IMR-90 (cell line): Measurements from ENCODE around the gene DEF6. TPM values are rescaled to one million over a fixed set of nuclear protein-coding genes. Genes with fewer than 3 reads are reported as not detected.

Source experiments
- ATAC-seq: fragments of 200-7000 bp; cut with Tn5 transposase; 2 replicates; pipeline ENCODE4 v1.9.1; 2020; ENCODE audit warnings: low read depth, mild to moderate bottlenecking, moderate library complexity
- BruUV-seq: library from RNA; stranded (reverse); fragments of 400-500 nt; replicated peaks from 2 replicates; lab custom pipeline; 2021; lab: Mats Ljungman, UMichigan
- CTCF ChIA-PET: fragments of 300-600 bp; formaldehyde crosslinking; extraction: SDS; loops from one replicate; lab custom pipeline; 2021; ENCODE audit warnings: antibody characterized with exemption; lab: Yijun Ruan, JAX
- POLR2A ChIA-PET: fragments of 300-600 bp; sonication (Branson Sonifier 250); formaldehyde crosslinking; loops from one replicate; lab custom pipeline; 2022; ENCODE audit warnings: antibody characterized with exemption; ENCODE audit not compliant: unreplicated experiment; lab: Charles Lee
- DNase-seq: peaks from one replicate; pipeline ENCODE4 v3.0.0; 2013
- H2AFZ ChIP-seq: replicated peaks from 2 replicates; pipeline ENCODE3; 2013; ENCODE audit warnings: low read length, mild to moderate bottlenecking; ENCODE audit not compliant: poor library complexity
- H2AK5ac ChIP-seq: 2 replicates; pipeline ENCODE4 v1.6.1; 2013; ENCODE audit warnings: low read depth, low read length, inconsistent platforms
- H2AK9ac ChIP-seq: replicated peaks from 2 replicates; pipeline ENCODE3; 2013; ENCODE audit warnings: mild to moderate bottlenecking, low read depth, low read length, moderate library complexity; ENCODE audit not compliant: poor library complexity
- H2BK120ac ChIP-seq: 2 replicates; pipeline ENCODE4 v1.6.1; 2013; ENCODE audit warnings: low read depth, low read length, inconsistent platforms
- H2BK15ac ChIP-seq: 3 replicates; pipeline ENCODE4 v1.6.1; 2013; ENCODE audit warnings: low read depth, low read length, inconsistent platforms
- H2BK20ac ChIP-seq: 2 replicates; pipeline ENCODE4 v1.6.1; 2013; ENCODE audit warnings: low read depth, mild to moderate bottlenecking, inconsistent platforms, low read length, moderate library complexity
- H2BK5ac ChIP-seq: 2 replicates; pipeline ENCODE4 v1.6.1; 2013; ENCODE audit warnings: mild to moderate bottlenecking, low read depth, low read length, inconsistent platforms; ENCODE audit not compliant: poor library complexity, severe bottlenecking
- H3K14ac ChIP-seq: replicated peaks from 2 replicates; pipeline ENCODE4 v1.6.1; 2013; ENCODE audit warnings: low read depth, low read length, inconsistent platforms
- H3K18ac ChIP-seq: 2 replicates; pipeline ENCODE4 v1.6.1; 2013; ENCODE audit warnings: low read depth, low read length, control low read depth
- H3K23ac ChIP-seq: 2 replicates; pipeline ENCODE4 v1.6.1; 2013; ENCODE audit warnings: low read depth, low read length, inconsistent platforms
- H3K27ac ChIP-seq: 2 replicates; pipeline ENCODE4 v1.5.1; 2013; ENCODE audit warnings: mild to moderate bottlenecking, control low read depth, low read length; ENCODE audit not compliant: insufficient read depth
- H3K27me3 ChIP-seq: 2 replicates; pipeline ENCODE4 v1.6.1; 2013; ENCODE audit warnings: low read length; ENCODE audit not compliant: control insufficient read depth, insufficient read depth
- H3K36me3 ChIP-seq: 2 replicates; pipeline ENCODE4 v1.6.1; 2013; ENCODE audit warnings: low read length, mixed read lengths; ENCODE audit not compliant: control insufficient read depth, insufficient read depth
- H3K4ac ChIP-seq: 2 replicates; pipeline ENCODE4 v1.6.1; 2013; ENCODE audit warnings: low read depth, low read length, inconsistent platforms
- H3K4me1 ChIP-seq: 2 replicates; pipeline ENCODE4 v1.6.1; 2013; ENCODE audit warnings: low read length, mixed read lengths; ENCODE audit not compliant: control insufficient read depth, insufficient read depth
- H3K4me2 ChIP-seq: 2 replicates; pipeline ENCODE4 v1.6.1; 2013; ENCODE audit warnings: low read depth, mild to moderate bottlenecking, control low read depth, low read length, moderate library complexity
- H3K4me3 ChIP-seq: 2 replicates; pipeline ENCODE4 v1.5.1; 2013; ENCODE audit warnings: low read depth, mild to moderate bottlenecking, control low read depth, low read length, moderate library complexity; ENCODE audit not compliant: insufficient read depth
- H3K56ac ChIP-seq: 2 replicates; pipeline ENCODE4 v1.6.1; 2013; ENCODE audit warnings: low read length, inconsistent platforms; ENCODE audit not compliant: insufficient read depth; ENCODE audit errors: extremely low read depth
- H3K79me1 ChIP-seq, 2 experiments: 2 replicates each; pipeline ENCODE4 v1.6.1; 2013; ENCODE audit warnings: low read length in 2 of 2, inconsistent platforms in 1 of 2, low read depth in 1 of 2
- H3K9ac ChIP-seq: 2 replicates; pipeline ENCODE4 v1.6.1; 2013; ENCODE audit warnings: low read depth, low read length, control low read depth
- H3K9me1 ChIP-seq: 2 replicates; pipeline ENCODE4 v1.6.1; 2013; ENCODE audit warnings: low read length, inconsistent platforms; ENCODE audit not compliant: insufficient read depth
- H3K9me3 ChIP-seq: 2 replicates; pipeline ENCODE4 v1.6.1; 2013; ENCODE audit warnings: low read length; ENCODE audit not compliant: control insufficient read depth, insufficient read depth
- H4K20me1 ChIP-seq: 2 replicates; pipeline ENCODE4 v1.6.1; 2013; ENCODE audit warnings: low read length, inconsistent platforms; ENCODE audit not compliant: insufficient read depth
- H4K5ac ChIP-seq: 2 replicates; pipeline ENCODE4 v1.6.1; 2013; ENCODE audit warnings: mild to moderate bottlenecking, low read depth, low read length, control low read depth
- H4K8ac ChIP-seq, 2 experiments: 2 replicates each; pipeline ENCODE4 v1.6.1; 2013; ENCODE audit warnings: low read depth in 2 of 2, low read length in 2 of 2, control low read depth in 1 of 2, inconsistent platforms in 1 of 2
- H4K91ac ChIP-seq: 2 replicates; pipeline ENCODE4 v1.6.1; 2013; ENCODE audit warnings: low read depth, low read length, inconsistent platforms; ENCODE audit not compliant: insufficient read depth
- BHLHE40 ChIP-seq: fragments of 150-350 bp; IDR thresholded peaks from 2 replicates; pipeline ENCODE4 v1.6.1; 2016; ENCODE audit warnings: mild to moderate bottlenecking, low read depth, low read length
- CEBPB ChIP-seq: IDR thresholded peaks from 2 replicates; pipeline ENCODE4 v1.6.1; 2012; ENCODE audit warnings: low read depth, low read length, improper control_type of control experiment
- FOS ChIP-seq: fragments of 150-350 bp; IDR thresholded peaks from 2 replicates; pipeline ENCODE4 v1.6.1; 2016; ENCODE audit warnings: low read depth, low read length
- MAFK ChIP-seq: IDR thresholded peaks from 2 replicates; pipeline ENCODE4 v1.6.1; 2012; ENCODE audit warnings: low read depth, low read length, improper control_type of control experiment
- MAZ ChIP-seq: IDR thresholded peaks from 2 replicates; pipeline ENCODE4 v1.6.1; 2012; ENCODE audit warnings: low read depth, mild to moderate bottlenecking, low read length, improper control_type of control experiment, moderate library complexity, borderline replicate concordance
- POLR2A ChIP-seq: IDR thresholded peaks from 2 replicates; pipeline ENCODE4 v1.6.1; 2012; ENCODE audit warnings: mild to moderate bottlenecking, low read depth, low read length
- RCOR1 ChIP-seq: IDR thresholded peaks from 2 replicates; pipeline ENCODE4 v1.6.1; 2012; ENCODE audit warnings: mild to moderate bottlenecking, low read length, improper control_type of control experiment; ENCODE audit not compliant: insufficient replicate concordance
- RFX5 ChIP-seq: IDR thresholded peaks from 2 replicates; pipeline ENCODE4 v1.8.0; 2012; ENCODE audit warnings: low read depth, mild to moderate bottlenecking, low read length, moderate library complexity
- WGBS, 2 experiments: methylation state at CpG; one replicate each; pipeline versions ENCODE4 v1.1.5 to v1.1.7; 2013; ENCODE audit warnings: missing lambda C conversion rate in 2 of 2; ENCODE audit not compliant: insufficient read length in 1 of 2; ENCODE audit errors: extremely low coverage in 2 of 2; 5-methylcytosine and 5-hydroxymethylcytosine counted together
- dilution Hi-C: fragments of 300-500 bp; cut with HindIII; formaldehyde crosslinking; loops from one replicate; pipeline ENCODE4 v1.14.3; 2018; ENCODE audit warnings: low sequenced_read_pairs; ENCODE audit not compliant: unreplicated experiment
- in situ Hi-C: fragments of 300-500 bp; cut with MboI; formaldehyde crosslinking; loops from 3 replicates; pipeline ENCODE4 v1.14.3; 2019; ENCODE audit warnings: low sequenced_read_pairs, inconsistent platforms, mixed read lengths
- intact Hi-C: fragments of 100-400 bp; cut with micrococcal nuclease; formaldehyde crosslinking; loops from 2 replicates; pipeline ENCODE4 v1.10.0; 2022
- polyA plus RNA-seq, 3 experiments: library from polyadenylated mRNA; depleted of rRNA; stranded (reverse); fragments of >200 nt; gene quantifications; 2 replicates each; pipeline ENCODE4 v1.2.3, GENCODE V29; 2012; ENCODE audit warnings: low replicate concordance in 1 of 3
- total RNA-seq: library from RNA; depleted of rRNA; stranded (reverse); fragments of >200 nt; gene quantifications from 2 replicates; pipeline ENCODE4 v1.2.3, GENCODE V29; 2012
- TF ChIP-seq, protein P1 (sequence below): fragments of 150-350 bp; IDR thresholded peaks from 2 replicates; pipeline ENCODE4 v1.6.1; 2016; ENCODE audit warnings: low read depth, mild to moderate bottlenecking, low read length, moderate library complexity, borderline replicate concordance
- TF ChIP-seq, protein P2 (sequence below): fragments of 150-350 bp; IDR thresholded peaks from 2 replicates; pipeline ENCODE4 v1.6.1; 2017; ENCODE audit warnings: mild to moderate bottlenecking, antibody characterized with exemption, low read length, low read depth
- TF ChIP-seq, protein P3 (sequence below): conservative IDR thresholded peaks from 2 replicates; pipeline ENCODE4 v1.5.1; 2012; ENCODE audit warnings: mild to moderate bottlenecking, low read depth, low read length, improper control_type of control experiment

DEF6 gene
- total and polyA plus RNA-seq, 2 of the 4 experiments (the other 2 are of a cell fraction) = 2.5 to 4.2 TPM

DNA sequence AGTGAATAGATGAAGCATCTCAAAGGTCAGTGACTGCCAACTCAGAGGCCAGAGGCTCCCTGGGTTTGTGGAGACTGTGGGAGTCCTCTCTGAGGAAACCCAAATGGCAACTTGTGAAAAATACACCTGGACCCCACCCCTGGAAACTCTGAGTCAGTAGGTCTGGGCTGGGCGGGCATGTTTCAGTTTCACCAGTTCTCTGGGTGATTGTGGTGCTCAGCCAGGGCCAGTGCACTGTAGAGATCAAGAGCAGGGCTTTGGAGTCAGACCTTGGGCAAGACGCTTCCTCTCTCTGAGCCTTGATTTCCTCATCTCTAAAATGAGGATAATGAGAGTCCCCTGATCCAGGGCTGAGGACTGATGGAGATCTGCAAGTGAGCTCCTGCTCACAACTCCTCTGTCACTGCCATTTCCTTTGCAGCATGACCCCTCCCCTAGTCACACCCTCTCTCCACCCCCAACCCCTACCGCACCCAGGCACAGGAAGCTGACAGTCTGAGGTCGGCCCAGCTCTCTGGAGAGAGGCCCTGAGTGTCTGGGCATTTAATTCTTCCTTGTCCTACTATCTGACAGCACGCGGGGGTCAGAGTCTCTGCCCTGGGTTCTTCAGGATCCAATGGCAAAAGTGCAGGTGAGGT, 5.1 kb downstream of the DEF6 start:
- Histone ChIP-seq H3K56ac (no peak overlapping the region), H4K91ac (no peak overlapping the region; the same call in 1 of the 2 replicates), H3K9ac (no peak overlapping the region; the same call in 1 of the 2 replicates), H3K4ac (0 out of 2 replicates have a peak overlapping the region, but pooled peaks have one; percentile 62), H2BK5ac (no peak overlapping the region), H2AFZ (peak overlapping the region; percentile 86), H2BK20ac (no peak overlapping the region), H3K36me3 (no peaks in the 10 kb centered on the region), H3K4me1 (peaks cover 6% of the 10 kb centered on the region), H3K4me2 (no peak overlapping the region), H3K14ac (no peak overlapping the region), H2AK9ac (no peak overlapping the region), H2BK120ac (no peak overlapping the region), H2BK15ac (no peak overlapping the region; the same call in 2 of the 3 replicates), H3K27me3 (peaks cover under 1% of the 10 kb centered on the region; the same call in 1 of the 2 replicates), H3K4me3 (no peak overlapping the region), H3K18ac (no peak overlapping the region), H2AK5ac (no peak overlapping the region), H3K9me1 (peaks cover 4% of the 10 kb centered on the region; the same call in 1 of the 2 replicates), H4K8ac (peak overlapping the region; percentile 70 to 83), H4K20me1 (no peaks in the 10 kb centered on the region), H3K79me1 (no peaks in the 10 kb centered on the region), H3K9me3 (no peaks in the 10 kb centered on the region), H3K27ac (no peak overlapping the region), H4K5ac (no peak overlapping the region; the same call in 1 of the 2 replicates), H3K23ac (no peak overlapping the region)
- DNase-seq (peak; percentile 9), ATAC-seq (peak; percentile 67)
- 33% methylated on average over 1 of the region's 6 CpGs; no CpG with 5 or more reads in 1 of the 2 experiments for WGBS, 2 experiments
- intact Hi-C loops = no loop called here
- ChIA-PET CTCF (no interaction called here), POLR2A (no interaction called here)
- in situ Hi-C loops = loop anchor here (25.0 kb wide), 1 partner anchor 435 kb away; the partner anchor contains the start of gene ARMC12
- TF ChIP-seq MAFK (no peak), MAZ (no peak), RCOR1 (no peak), CEBPB (no peak), RFX5 (no peak), FOS (no peak), POLR2A (no peak), BHLHE40 (no peak)
- TF ChIP-seq, protein P1, sequence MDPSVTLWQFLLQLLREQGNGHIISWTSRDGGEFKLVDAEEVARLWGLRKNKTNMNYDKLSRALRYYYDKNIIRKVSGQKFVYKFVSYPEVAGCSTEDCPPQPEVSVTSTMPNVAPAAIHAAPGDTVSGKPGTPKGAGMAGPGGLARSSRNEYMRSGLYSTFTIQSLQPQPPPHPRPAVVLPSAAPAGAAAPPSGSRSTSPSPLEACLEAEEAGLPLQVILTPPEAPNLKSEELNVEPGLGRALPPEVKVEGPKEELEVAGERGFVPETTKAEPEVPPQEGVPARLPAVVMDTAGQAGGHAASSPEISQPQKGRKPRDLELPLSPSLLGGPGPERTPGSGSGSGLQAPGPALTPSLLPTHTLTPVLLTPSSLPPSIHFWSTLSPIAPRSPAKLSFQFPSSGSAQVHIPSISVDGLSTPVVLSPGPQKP = no peak
- TF ChIP-seq, protein P2, sequence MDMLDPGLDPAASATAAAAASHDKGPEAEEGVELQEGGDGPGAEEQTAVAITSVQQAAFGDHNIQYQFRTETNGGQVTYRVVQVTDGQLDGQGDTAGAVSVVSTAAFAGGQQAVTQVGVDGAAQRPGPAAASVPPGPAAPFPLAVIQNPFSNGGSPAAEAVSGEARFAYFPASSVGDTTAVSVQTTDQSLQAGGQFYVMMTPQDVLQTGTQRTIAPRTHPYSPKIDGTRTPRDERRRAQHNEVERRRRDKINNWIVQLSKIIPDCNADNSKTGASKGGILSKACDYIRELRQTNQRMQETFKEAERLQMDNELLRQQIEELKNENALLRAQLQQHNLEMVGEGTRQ = no peak
- TF ChIP-seq, protein P3, sequence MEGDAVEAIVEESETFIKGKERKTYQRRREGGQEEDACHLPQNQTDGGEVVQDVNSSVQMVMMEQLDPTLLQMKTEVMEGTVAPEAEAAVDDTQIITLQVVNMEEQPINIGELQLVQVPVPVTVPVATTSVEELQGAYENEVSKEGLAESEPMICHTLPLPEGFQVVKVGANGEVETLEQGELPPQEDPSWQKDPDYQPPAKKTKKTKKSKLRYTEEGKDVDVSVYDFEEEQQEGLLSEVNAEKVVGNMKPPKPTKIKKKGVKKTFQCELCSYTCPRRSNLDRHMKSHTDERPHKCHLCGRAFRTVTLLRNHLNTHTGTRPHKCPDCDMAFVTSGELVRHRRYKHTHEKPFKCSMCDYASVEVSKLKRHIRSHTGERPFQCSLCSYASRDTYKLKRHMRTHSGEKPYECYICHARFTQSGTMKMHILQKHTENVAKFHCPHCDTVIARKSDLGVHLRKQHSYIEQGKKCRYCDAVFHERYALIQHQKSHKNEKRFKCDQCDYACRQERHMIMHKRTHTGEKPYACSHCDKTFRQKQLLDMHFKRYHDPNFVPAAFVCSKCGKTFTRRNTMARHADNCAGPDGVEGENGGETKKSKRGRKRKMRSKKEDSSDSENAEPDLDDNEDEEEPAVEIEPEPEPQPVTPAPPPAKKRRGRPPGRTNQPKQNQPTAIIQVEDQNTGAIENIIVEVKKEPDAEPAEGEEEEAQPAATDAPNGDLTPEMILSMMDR = no peak
- dilution Hi-C loops = no loop called here
- no TSS peak for BruUV-seq
